NCI-H2029 (cell line): ENCODE results near the gene CACNA2D3.
"Not testable (repeated sequence)": the region's sequence is repeated elsewhere in the genome, so short reads cannot be mapped to it uniquely, and the experiment has no call there.

Experiments used
- DNase-seq: peaks from one replicate; lab custom pipeline; 2025; lab: John Stamatoyannopoulos, UW

Gene CACNA2D3

DNA sequence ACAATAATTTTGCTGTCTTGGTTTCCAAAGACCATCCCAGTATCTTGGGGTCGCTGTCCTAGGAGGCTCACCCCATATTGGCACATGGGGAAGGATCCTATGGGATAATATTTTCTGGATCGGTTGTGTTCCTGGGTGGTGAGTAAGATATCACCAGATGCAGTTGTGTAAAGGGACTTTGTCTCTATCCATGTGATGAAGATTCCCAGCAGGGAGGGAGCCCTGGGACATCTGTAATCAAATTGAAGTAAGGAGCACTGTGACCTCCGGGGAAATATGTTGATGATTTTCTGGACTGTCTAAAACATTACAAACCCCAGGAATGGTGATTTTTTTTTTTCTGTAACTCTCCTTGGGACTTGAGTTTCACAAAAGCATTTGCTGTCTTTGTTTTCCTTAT lies 841.7 kb downstream of the CACNA2D3 start:
- no peak for DNase-seq

DNA sequence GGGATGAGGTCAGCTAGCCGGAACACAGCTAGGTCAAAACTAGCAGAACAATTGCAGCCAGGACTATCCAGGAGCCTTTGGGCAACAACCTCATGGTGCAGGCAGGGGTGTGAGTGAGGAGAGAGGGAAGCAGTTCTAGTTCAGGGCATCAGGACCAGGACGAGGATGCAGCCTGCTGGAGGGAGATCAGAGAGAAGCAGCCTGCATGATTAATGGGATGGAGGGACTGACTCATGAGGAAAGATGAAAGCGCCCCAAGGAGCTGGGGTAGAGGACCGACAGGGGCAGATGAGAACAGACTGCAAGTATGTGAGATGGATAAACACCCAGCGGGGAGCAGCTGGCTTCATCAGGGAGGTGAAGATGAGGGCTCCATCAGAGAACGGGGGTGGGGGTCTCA lies 843.4 kb downstream of the CACNA2D3 start:
- DNase-seq, result no peak

DNA sequence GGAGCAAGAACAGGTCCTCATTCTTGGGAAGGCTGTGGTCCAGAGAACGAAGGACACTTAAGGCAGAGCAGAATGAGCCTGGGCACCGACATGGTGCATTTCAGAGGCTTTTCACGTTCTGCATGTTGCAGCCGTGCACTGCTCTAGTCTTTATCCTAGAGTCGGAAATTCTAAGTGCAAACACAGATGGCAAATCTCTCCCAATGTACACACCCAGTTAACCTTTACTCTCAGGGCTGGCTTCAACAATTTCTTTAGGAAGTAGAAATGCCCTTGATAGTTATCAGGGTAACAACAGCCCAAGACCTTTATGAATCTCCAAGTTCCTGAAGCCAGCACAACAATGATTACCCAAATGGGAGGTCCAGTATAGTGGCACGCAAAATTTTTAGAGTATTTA lies 844.6 kb downstream of the CACNA2D3 start:
- no peak for DNase-seq

DNA sequence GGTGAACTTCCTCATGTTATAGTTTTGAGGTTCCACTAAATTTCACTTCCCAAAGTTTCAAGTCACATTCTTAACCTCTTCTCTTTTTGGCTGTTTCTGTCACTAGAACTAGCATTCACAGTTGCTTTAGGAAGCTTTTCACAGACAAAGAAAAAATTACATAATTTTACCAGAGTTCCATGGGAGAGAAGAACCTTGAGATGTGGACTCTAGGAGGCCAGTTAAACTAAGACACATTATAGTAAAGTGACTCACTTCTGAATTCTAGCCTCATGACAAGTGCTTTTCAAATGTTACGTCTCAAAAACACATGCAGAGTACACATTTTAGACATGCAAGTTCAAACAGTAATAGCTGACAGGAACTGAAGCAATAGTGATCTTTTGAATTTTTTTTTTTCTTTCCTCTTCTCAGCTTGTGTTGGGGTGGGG lies 845.4 kb downstream of the CACNA2D3 start:
- no peak for DNase-seq

DNA sequence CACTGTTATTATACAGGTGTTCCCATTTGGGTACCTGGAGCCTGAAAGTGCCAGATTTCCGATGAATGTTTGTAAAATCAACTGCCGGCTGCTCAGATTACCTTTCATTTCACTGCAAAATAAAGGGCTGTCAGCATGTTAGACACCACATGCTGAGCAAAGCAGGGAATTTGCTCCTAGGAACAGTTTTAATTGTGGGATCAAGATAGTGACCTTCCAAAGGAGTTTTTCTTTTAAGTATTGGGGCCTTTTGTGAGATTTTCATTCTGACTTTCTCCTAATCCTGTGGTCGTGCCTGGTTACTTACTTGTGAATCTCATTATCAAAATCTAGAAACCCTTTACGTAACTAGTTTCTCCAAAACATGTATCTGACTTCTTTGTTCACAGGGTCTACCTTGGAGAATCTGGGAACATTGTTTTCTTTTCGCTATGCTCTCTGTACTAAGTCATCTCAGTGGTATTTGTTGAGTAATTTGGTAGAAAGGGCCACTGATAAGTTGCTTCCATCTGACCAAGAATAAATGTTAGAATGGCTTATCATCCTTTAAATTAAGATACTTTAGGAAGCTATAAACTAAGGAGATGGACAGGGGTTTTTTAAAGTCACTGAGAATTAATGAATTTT lies 846.3 kb downstream of the CACNA2D3 start:
- DNase-seq, result no peak

DNA sequence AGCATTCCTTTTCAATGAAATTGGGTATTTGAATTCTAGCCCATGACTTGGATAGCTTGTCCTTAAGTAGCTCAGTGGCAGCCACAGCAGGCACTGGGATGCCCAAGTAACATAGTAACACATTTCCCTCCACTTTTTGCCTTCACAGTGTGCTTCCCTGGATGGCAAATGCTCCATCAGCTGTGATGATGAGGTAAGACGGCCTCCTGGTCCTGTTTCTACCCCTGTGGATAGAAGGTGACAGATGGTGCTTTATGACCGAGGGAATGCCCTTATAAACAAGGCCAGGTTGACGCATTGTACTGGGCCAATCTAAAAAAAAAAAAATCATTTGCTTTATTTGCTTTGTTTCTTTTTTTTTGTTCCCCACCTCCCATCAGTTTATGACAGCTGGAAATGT lies 847.3 kb downstream of the CACNA2D3 start:
- DNase-seq, result no peak

DNA sequence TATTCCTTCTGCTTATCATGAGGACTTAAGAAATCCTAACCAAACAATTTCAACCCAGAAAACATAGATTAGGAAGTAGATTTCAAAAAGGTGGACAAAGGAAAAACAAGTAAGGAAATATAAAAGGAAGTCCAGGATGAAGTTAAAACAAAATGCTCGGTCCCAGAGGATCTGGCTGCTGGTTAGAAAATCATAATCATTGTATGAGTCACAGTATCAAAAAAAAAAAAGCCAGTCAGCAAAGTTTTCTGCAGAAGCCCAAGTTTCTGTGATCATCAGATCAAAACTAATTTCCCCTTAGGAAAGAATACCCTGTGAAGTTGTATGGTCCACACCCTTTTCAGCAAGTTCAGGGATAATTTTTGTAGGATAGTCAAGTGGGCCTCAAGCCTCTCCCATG lies 848.5 kb downstream of the CACNA2D3 start:
- DNase-seq, result no peak

DNA sequence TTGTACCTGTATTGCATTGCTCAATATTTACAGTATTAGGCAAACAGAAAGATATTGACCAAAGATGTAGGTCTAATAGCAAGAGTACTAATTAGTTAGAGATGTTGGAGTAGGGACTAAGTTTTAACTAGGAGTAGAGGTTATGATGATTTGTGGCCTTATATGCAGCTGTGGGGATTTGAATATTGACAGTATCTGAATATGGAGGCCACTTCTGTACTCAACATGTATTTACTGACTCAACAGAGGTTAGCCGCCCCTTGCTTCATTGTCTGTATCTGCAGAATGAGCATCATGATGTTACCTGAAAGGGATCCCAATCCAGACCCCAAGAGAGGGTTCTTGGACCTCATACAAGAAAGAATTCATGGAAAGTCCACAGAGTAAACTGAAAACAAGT lies 855.1 kb downstream of the CACNA2D3 start:
- DNase-seq, result no peak

DNA sequence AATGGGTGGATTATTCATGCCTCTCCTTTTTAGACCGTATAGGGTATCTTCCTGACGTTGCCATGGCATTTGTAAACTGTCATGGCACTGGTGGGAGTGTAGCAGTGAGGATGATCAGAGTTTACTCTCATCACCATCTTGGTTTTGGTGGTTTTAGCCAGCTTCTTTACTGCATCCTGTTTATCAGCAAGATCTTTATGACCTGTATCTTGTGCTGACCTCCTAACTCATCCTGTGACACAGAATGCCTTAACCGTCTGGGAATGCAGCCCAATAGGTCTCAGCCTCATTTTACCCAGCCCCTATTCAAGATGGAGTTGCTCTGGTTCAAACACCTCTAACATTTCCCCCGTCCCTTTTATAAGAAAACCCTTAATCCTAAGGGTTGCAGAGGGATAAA lies 855.6 kb downstream of the CACNA2D3 start:
- DNase-seq, result not testable (repeated sequence)

DNA sequence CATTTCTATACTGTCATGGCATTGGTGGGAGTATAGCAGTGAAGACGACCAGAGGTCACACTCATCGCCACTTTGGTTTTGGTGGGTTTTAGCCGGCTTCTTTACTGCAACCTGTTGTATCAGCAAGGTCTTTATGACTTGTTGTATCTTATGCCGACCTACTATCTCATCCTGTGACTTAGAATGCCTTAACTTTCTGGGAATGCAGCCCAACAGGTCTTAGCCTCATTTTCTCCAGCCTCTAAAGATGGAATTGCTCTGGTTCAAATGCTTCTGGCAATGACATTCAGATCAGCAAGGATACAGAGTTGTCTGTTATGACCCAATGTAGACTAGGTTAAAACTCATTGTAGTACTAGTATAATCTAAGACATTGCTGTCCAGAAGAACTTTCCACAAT lies 860.5 kb downstream of the CACNA2D3 start:
- no peak for DNase-seq

DNA sequence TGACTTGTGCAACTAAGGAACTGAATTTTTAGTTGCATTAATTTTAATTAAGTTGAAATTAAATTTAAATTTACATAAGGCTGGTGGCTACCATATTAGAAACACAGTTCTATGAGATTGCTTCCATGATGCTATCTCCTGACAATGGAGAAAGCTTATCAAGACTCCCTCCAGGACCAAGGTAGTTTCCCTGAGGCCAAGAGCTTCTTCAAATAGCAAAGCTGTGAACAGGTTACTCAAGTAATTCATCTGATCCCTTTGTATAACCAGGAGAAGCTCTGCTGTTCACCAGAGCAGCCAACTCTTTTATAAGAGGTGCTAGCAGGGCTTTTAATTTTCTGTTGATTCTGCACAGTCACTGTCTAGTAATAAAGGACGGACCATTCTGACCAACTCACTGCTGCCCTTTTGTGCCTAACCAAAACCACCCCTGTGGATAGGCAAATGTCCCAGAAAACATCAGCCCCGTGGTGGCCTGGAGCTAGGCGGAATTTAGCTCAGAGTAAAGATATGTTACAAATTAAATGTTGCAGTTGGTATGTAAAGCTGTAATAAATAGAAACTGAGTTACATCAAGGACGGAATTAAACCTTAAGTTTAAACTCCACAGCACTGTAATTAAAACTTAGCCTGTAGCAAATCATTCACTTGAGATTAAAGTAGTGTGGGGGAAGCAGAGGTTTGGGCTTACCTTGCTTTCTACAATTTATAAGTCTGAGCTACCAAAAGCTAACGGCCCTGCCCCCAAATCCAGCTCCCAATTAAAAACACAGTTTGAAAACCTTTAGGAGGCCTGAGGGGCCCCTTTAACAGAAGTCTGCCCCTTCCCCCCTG lies 861.1 kb downstream of the CACNA2D3 start:
- DNase-seq, result no peak

DNA sequence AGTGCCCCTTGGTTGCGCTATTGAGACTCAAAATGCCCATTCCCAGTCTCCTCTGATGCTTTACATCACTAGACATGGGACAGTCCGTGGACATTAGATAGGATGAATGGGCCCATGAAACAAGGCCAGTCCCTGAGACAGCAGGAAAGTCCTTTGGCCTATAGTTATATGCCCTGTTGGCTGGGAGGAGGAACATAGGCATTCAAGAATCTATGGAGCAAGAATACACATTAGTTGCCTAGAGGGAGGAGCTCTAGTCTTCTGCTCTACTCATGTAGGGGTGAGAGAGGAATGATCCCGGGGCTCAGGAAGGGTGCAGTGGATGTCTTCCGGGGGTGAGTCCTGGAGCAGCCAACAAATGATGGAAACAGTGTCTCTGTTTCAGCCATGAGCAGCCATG lies 863.5 kb downstream of the CACNA2D3 start:
- no peak for DNase-seq

DNA sequence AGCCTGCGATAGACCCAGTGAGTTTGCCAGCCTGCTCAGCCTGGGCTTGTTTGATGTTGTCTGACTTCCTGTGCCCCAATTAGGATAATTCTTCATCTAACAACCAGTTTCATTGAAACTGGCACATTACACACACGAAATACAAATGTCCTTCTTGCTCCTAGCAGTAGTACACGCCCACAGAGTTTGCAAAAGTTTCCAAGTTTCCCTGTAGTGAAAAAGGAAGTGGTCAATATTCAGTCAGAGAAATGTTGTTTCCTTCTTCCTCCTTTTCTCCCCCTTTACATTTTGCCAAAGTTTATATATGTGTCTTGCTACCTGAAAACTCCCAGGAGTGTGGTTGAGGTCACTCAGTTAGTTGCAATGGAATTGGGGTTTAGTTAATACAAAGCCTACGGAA lies 863.9 kb downstream of the CACNA2D3 start:
- no peak for DNase-seq

DNA sequence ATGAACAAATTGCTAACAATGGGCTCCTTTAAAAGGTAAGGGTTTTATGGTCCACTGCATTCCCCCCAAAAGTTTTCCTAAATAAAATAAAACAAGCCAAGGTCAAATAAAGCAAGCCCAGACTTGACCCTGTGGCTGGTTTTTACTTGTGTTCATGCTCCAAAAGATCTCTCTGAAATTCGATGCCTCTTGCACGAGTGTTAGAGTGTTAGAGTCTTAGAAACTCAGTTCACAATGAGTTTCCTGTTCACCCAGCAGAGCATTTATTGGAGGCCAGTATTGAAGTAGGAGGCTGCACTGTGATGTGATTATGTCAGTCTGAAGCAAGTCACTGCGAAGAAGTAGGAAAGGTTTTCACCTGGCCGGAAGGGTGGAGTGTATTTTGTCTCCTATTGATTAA lies 865.4 kb downstream of the CACNA2D3 start:
- no peak for DNase-seq

DNA sequence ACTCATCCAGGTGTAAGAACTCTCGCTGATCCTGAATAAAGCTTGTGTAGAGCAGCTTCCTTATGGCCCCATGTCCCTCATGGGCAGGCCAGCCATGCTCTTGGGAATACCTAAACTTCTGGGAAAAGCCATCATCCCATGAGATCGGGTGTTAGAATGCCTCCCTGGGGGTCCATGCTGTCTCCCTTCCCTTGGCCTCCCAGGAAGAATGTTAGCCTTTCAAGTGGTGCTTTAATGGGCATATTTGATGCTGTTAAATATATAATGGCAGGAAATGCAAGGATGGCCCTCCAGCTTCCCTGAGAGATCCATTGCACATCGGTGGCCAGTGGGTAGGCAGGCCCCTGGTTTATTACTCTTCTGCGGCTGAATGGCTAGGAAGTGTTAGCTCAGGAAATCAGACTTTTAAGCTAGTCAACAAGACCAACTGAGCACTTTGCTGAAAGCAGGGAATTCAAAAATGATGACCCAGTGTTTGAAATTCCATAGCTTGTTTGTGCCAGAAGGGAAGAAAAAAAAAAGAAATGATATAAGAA lies 866.0 kb downstream of the CACNA2D3 start:
- no peak for DNase-seq

DNA sequence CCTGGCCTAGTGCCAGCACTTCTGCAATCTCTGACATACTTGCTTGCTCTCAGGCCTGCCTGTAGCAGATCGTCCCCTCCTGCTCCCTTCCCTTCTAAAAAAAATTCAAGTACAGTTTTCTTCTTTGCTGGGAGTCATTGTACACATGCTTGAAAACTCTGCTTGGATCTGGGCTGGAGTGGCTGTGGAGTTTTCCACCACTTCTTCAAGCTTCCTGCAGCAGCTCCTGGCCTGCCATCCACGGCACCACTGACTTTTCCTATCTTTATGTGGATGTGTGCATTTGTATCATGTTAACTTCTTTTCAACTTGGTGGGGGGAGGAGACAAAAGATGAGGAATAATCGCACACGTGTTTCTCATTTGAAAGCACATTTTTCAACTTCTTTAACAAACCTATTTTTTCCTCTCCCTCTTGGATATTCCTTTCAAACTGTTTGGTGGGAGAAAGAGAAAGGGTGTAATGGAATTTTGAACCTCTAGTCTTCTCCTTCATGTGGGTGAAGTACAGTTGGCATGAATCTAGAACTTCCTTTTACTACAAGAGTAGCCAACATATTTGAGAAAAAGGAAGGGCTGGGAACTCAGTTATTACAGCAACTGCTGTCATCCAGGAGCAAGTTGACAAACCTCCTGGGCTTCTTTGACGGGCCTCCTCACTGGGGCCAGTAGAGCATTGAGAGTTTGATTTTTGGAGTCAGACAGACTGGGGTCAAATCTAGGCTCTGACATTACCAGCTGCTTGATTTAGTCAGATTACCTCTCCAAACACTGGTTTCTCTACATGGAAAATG lies 866.7 kb downstream of the CACNA2D3 start:
- DNase-seq, result no peak

DNA sequence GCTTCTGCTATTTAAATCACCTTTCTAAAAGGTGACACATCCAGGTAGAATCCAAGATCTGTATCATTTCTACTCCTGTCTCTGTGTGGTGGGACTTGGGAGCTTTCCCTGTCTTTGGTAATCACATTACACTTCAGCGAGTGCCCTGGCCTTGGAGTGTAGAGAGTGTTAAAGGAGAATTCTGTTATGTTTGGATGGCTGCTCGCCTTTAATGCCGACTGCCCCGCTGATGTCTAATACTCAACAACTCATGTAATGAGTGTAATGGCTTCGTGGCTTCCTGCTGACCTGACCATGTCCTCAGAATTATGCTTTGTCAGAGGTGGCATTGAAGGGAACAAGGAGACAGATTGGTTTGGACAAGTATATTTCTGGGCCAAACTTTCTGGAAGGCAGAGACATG lies 871.8 kb downstream of the CACNA2D3 start:
- no peak for DNase-seq

DNA sequence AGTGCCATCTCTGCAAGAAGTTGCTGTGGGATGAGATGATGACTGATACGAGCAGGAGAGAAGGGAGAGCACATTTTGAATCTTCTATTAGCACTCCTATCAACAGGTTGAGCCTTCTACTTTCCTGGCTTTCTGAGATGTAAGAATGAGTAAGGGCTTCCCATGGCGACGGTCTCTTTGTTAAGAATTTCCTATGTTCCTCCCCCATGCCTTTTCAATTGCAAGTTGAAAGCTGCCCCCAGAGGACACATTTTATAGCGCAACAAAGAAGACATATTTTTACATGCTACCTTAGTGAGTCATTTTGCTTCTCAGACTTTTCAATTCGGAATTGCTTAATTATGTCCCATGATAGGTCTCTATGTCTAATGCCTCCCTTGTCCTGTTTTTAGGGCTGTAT lies 876.8 kb downstream of the CACNA2D3 start:
- no peak for DNase-seq

DNA sequence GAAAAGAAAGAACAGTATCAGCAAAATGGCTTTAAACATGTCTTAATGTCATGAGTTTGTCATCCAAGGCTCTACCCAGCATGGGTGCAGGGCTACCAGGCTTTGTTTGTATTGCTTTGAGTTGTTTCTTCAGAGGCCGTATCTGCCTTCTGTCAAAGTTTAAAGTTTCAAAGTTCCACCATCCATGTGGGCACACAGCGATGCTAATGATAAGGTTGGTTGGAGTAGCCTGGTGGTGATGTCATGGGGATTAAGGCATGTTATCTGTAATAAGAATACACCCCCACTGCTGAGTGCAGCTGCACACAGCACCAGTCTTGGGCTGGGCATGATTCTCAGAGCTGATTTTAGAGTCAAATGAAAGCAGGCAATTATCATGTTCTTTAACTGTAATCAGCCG lies 877.5 kb downstream of the CACNA2D3 start:
- no peak for DNase-seq

DNA sequence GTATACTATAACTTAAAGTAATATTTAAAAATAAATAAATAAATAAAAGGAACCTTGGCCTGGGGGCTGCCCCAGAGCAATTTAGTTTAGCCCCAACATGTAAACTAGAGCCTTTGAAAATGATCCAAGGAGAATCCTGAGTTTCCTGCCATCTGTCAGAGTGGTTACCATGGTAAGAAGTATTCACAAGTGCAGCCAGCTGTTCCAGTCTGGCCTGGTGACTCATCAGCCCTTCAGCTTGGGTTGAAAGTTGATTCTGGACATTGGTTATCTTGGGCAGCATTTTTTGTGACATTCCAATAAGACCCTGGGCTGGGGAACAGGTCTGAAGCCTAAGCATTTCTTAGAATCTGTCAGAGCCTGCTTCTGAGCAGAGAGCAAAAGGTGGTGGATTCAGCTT lies 878.2 kb downstream of the CACNA2D3 start:
- peak; percentile 42 for DNase-seq

DNA sequence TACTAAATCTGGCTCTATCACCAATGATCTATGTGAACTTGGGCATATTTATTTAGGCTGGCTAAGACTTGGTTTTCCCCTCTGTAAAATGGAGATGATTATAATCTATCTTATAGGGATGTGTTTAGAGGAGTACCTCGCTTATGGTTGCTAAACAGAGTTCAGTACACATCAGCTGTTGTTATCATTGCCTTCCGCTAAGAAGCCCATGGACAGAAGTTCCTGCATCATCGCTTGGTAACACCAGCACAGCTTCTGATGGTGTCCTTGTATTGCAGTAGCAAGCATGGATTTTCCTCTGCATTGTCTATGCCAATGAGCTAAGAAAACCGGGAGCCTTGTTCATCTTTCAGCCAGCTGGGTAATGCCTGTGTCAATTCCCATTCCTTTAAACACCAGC lies 878.6 kb downstream of the CACNA2D3 start:
- no peak for DNase-seq

DNA sequence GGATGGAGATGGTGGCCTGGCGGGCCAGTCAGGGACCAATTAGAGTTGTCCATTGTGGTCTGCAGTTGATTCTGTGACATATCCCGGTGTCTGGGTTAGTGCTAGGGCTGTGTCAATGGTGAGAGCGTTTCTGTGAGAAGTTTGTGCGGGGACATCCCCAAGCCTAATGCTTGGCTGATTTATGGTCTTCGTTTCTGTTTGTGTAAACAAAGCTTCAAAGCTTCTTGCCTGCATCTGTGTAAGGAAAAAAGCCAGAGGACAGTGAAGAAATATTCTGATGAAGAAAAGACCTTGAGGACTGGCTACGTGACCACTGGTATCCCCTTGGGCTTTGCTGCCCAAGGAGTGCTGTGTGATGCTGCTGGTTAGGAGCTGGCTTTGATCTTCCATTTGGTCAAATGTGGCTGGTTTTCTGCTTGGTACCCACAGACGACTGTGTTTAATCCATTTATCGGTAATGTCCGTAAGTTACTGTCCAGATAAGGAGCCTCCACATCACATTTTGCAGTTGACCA lies 880.1 kb downstream of the CACNA2D3 start:
- no peak for DNase-seq
